ENCODE measurements around the gene RIMBP2.

RIMBP2 gene

GRCh38 chr12:130590685-130591084 lies 125.4 kb downstream of the RIMBP2 start:
- POLR2A ChIA-PET: no interaction called here
- TF ChIP-seq ZNF560 (tag by site-specific recombination; IDR thresholded peaks at IDR 0.05; ENCODE audit: borderline replicate concordance): no peak
- no peak for TF ChIP-seq WT1 (tag by site-specific recombination; IDR thresholded peaks at IDR 0.05)
- no peak for TF ChIP-seq ZNF155 (tag by site-specific recombination; IDR thresholded peaks at IDR 0.05)
- no peak for TF ChIP-seq ZNF148 (tag by site-specific recombination; IDR thresholded peaks at IDR 0.05; ENCODE audit: borderline replicate concordance)
- TF ChIP-seq SP7 (tag by site-specific recombination; IDR thresholded peaks at IDR 0.05): no peak
- TF ChIP-seq KLF16 (tag by site-specific recombination; IDR thresholded peaks at IDR 0.05): no peak
- TF ChIP-seq ZNF747 (tag by site-specific recombination; IDR thresholded peaks at IDR 0.05): no peak
- CTCF ChIA-PET: no interaction called here

GRCh38 chr12:130589540-130590317 lies 126.4 kb downstream of the RIMBP2 start:
- POLR2A ChIA-PET: no interaction called here
- H3K27ac ChIP-seq (ENCODE audit: extremely low read depth, low read depth, low read length): no peak overlapping the region
- no peaks in the 10 kb centered on the region for H3K4me1 ChIP-seq (ENCODE audit: control insufficient read depth, insufficient read depth, low read length)
- CTCF ChIA-PET: no interaction called here
- no peaks in the 10 kb centered on the region for H3K36me3 ChIP-seq (ENCODE audit: control insufficient read depth in 2 of 2, insufficient read depth in 1 of 2, low read length in 2 of 2)
- H3K9me3 ChIP-seq (ENCODE audit: control insufficient read depth, insufficient read depth, low read depth, low read length): no peaks in the 10 kb centered on the region
- H3K4me3 ChIP-seq (ENCODE audit: low read depth, low read length): no peak overlapping the region
- TF ChIP-seq ZNF169 (tag by site-specific recombination; IDR thresholded peaks at IDR 0.05) (no peak), ZNF785 (tag by site-specific recombination; IDR thresholded peaks at IDR 0.05) (no peak), ATF2 (tag by site-specific recombination; IDR thresholded peaks at IDR 0.05; ENCODE audit: low read depth) (no peak), KLF16 (tag by site-specific recombination; IDR thresholded peaks at IDR 0.05) (no peak), ZNF518A (tag by site-specific recombination; conservative IDR thresholded peaks at IDR 0.05; ENCODE audit: low read depth) (no peak), ZNF580 (tag by site-specific recombination; IDR thresholded peaks at IDR 0.05) (no peak), ZNF76 (tag by site-specific recombination; IDR thresholded peaks at IDR 0.05; ENCODE audit: borderline replicate concordance, low read depth) (no peak), HOXC10 (CRISPR knock-in tag; IDR thresholded peaks at IDR 0.05) (no peak), ZNF514 (tag by site-specific recombination; IDR thresholded peaks at IDR 0.05) (no peak), PRDM2 (tag by site-specific recombination; IDR thresholded peaks at IDR 0.05; ENCODE audit: borderline replicate concordance) (no peak)

More at GRCh38 chr12:130590685-130591084, 125.4 kb downstream of the RIMBP2 start:
- Histone ChIP-seq H3K4me3 (ENCODE audit: low read depth, low read length) (no peak overlapping the region), H3K9me3 (ENCODE audit: control insufficient read depth, insufficient read depth, low read depth, low read length) (no peaks in the 10 kb centered on the region), H3K4me1 (ENCODE audit: control insufficient read depth, insufficient read depth, low read length) (no peaks in the 10 kb centered on the region), H3K27ac (ENCODE audit: extremely low read depth, low read depth, low read length) (no peak overlapping the region), H3K36me3 (ENCODE audit: control insufficient read depth in 2 of 2, insufficient read depth in 1 of 2, low read length in 2 of 2) (no peaks in the 10 kb centered on the region)

All from HEK293 (cell line).